Stomach (tissue), 9 donors: ENCODE results near the gene PRKG1. TPM values are rescaled to one million over a fixed set of nuclear protein-coding genes. Genes with fewer than 3 reads are reported as not detected.

ENCODE experiments used
- DNase-seq, 2 donors: peaks; one replicate each; pipeline versions ENCODE4 v3.0.0 to v3.0.0-alpha.2; 2013 to 2019
- H3K27ac ChIP-seq, 5 donors: fragments of 200-600 bp in 4 of 5; sonication (generic) in 4 of 5; one replicate each; pipeline ENCODE4 v1.5.1; 2013 to 2019; ENCODE audit warnings: mild to moderate bottlenecking in 1 of 5, moderate library complexity in 1 of 5
- H3K27me3 ChIP-seq, 3 donors: fragments of 200-600 bp; sonication (generic); one replicate each; pipeline ENCODE4 v1.5.1; 2017 to 2019; ENCODE audit warnings: mixed run types in 1 of 3
- H3K36me3 ChIP-seq, 4 donors: fragments of 200-600 bp; sonication (generic); 1 replicate in 3 of 4; 2 replicates in 1 of 4; pipeline ENCODE4 v1.5.1; 2016 to 2019
- H3K4me1 ChIP-seq, 4 donors: fragments of 200-600 bp; sonication (generic); one replicate each; pipeline ENCODE4 v1.5.1; 2016 to 2019
- H3K4me3 ChIP-seq, 4 donors: fragments of 200-600 bp; sonication (generic) in 3 of 4; one replicate each; pipeline ENCODE4 v1.5.1; 2016 to 2019; ENCODE audit warnings: mild to moderate bottlenecking in 1 of 4
- H3K9me3 ChIP-seq, 4 donors: fragments of 200-600 bp; sonication (generic); one replicate each; pipeline ENCODE4 v1.5.1; 2016 to 2019
- EP300 ChIP-seq: sonication (generic); formaldehyde crosslinking; IDR thresholded peaks from one replicate; pipeline ENCODE4 v1.6.1; 2017; ENCODE audit warnings: antibody characterized with exemption
- POLR2A ChIP-seq, 4 donors: fragments of 450-650 bp; IDR thresholded peaks; one replicate each; pipeline ENCODE4 v1.6.1; 2016; ENCODE audit warnings: antibody characterized with exemption in 4 of 4, control low read depth in 2 of 4, mild to moderate bottlenecking in 1 of 4, moderate library complexity in 1 of 4
- POLR2AphosphoS5 ChIP-seq, 3 donors: sonication (generic); formaldehyde crosslinking; IDR thresholded peaks; one replicate each; pipeline ENCODE4 v1.6.1; 2016; ENCODE audit warnings: antibody characterized with exemption in 3 of 3
- WGBS, 5 donors: extraction: QIAGEN DNeasy Blood & Tissue Kit in 3 of 5; methylation state at CpG; one replicate each; pipeline versions ENCODE4 v1.1.5 to v1.1.7; 2013 to 2018; 5-methylcytosine and 5-hydroxymethylcytosine counted together
- intact Hi-C: fragments of 100-400 bp; cut with DNase I; formaldehyde crosslinking; loops from one replicate; pipeline ENCODE4 v1.15.1; 2023; ENCODE audit warnings: low total_unique reads
- polyA plus RNA-seq, 3 donors: library from polyadenylated mRNA; stranded (reverse); fragments of 200-250 nt; gene quantifications; one replicate each; pipeline ENCODE4 v1.2.3, GENCODE V29; 2013
- total RNA-seq, 5 donors: library from RNA; depleted of rRNA; stranded (reverse); fragments of >200 nt; gene quantifications; one replicate each; pipeline versions ENCODE4 v1.1.0 to v1.2.3, GENCODE V29; 2014 to 2016
- TF ChIP-seq, protein P1 (sequence below), 7 experiments: fragments of 450-650 bp in 4 of 7; fragments of 200-600 bp in 3 of 7; sonication (generic) in 3 of 7; IDR thresholded peaks; one replicate each; pipeline ENCODE4 v1.5.1; 2016 to 2019; ENCODE audit warnings: antibody characterized with exemption in 7 of 7, control low read depth in 2 of 7, mild to moderate bottlenecking in 1 of 7
- donor health status: healthy with polysubstance abuse.
- donor health status: Bipolar disorder and iron deficiency.
- donor health status: healthy.

PRKG1 gene
- total and polyA plus RNA-seq, 8 donors, result 1.5 to 89.2 (median 14.3) TPM

DNA sequence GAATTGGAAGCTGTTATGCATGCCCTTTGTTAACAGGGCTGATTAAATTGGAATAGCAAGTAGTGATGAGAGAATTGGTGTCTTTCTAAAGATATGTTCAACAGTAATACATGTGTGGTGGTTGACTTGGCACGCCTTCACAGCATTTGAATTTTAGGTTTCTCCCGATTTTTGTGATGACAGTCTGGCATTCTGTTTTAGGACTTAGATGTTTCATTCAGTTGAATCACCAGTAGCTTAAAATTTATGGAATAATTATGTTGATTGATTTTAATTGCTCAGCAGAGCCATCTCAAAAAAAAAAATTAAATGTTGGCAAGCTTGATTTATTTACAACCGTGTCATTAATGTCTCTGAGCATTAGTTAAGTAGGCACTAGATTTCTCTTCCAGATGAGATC lies 405.4 kb downstream of the PRKG1 start:
- DNase-seq, result no peak
- WGBS, 5 donors, result 90 to 98% (median 94%) methylated on average over 3 of the region's 3 CpGs
- Histone ChIP-seq H3K4me1 (no peaks in the 10 kb centered on the region), H3K27me3 (no peaks in the 10 kb centered on the region), H3K4me3 (no peak overlapping the region), H3K9me3 (no peaks in the 10 kb centered on the region), H3K27ac (no peak overlapping the region), H3K36me3 (no peaks in the 10 kb centered on the region)
- intact Hi-C loops, result no loop called here
- no peak for TF ChIP-seq EP300
- TF ChIP-seq, protein P1, sequence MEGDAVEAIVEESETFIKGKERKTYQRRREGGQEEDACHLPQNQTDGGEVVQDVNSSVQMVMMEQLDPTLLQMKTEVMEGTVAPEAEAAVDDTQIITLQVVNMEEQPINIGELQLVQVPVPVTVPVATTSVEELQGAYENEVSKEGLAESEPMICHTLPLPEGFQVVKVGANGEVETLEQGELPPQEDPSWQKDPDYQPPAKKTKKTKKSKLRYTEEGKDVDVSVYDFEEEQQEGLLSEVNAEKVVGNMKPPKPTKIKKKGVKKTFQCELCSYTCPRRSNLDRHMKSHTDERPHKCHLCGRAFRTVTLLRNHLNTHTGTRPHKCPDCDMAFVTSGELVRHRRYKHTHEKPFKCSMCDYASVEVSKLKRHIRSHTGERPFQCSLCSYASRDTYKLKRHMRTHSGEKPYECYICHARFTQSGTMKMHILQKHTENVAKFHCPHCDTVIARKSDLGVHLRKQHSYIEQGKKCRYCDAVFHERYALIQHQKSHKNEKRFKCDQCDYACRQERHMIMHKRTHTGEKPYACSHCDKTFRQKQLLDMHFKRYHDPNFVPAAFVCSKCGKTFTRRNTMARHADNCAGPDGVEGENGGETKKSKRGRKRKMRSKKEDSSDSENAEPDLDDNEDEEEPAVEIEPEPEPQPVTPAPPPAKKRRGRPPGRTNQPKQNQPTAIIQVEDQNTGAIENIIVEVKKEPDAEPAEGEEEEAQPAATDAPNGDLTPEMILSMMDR (IDR thresholded peaks at IDR 0.05), result no peak
- no peak for TF ChIP-seq POLR2AphosphoS5 (IDR thresholded peaks at IDR 0.05)
- no peak for TF ChIP-seq POLR2A (IDR thresholded peaks at IDR 0.05)

DNA sequence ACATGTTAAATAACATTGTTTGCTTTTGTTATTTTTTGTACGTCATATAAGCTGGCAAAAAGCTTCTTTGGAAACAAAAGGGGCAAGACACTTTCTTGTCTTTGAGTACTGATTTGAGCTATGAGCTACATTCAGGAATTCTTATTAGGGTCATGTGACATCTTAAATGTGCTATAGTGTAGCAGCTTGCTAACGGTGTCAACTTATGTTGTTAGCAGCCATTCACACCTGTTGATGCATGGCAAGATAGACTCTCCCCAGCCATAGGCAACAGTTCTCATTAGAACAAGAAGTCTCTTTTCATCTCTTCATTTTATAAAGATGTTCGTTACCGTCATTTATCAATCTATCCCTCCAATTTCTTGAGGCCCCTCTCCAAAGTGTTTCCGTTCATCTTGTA lies 411.4 kb downstream of the PRKG1 start:
- 86 to 97% (median 95%) methylated on average over 5 of the region's 5 CpGs for WGBS, 5 donors
- no peak for TF ChIP-seq POLR2AphosphoS5 (IDR thresholded peaks at IDR 0.05)
- TF ChIP-seq, protein P1 (IDR thresholded peaks at IDR 0.05), result no peak
- TF ChIP-seq EP300, result no peak
- no peak for TF ChIP-seq POLR2A (IDR thresholded peaks at IDR 0.05)
- intact Hi-C loops, result no loop called here

DNA sequence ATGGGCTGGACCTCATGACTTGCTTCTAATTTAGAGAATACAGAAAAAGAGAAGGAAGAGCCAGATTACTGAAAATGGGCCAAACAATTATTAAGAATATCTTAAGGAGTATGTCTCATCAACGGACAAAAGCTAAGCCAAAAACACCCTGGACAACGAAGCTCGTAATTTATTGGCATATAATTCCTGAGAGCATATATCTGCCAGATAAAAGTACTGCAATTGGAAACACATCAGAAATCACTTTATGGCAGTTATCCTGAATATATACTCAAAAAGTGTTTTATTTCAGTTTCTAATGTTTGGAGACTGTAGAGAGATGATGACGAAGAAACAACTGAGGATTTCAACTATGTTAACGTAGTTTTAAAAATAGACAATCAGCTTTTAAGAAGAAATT lies 413.3 kb downstream of the PRKG1 start:
- Histone ChIP-seq H3K4me1 (peaks cover 0 to 14% (median 5%) of the 10 kb centered on the region in 4 donors), H3K36me3 (no peaks in the 10 kb centered on the region), H3K27ac (no peak overlapping the region), H3K9me3 (no peaks in the 10 kb centered on the region), H3K27me3 (no peaks in the 10 kb centered on the region), H3K4me3 (no peak overlapping the region)
- TF ChIP-seq EP300, result no peak
- TF ChIP-seq POLR2AphosphoS5 (IDR thresholded peaks at IDR 0.05), result no peak
- no peak for TF ChIP-seq POLR2A (IDR thresholded peaks at IDR 0.05)
- TF ChIP-seq, protein P1 (IDR thresholded peaks at IDR 0.05), result no peak
- DNase-seq, result peak in 1 of 2 donors; percentile 34
- intact Hi-C loops, result no loop called here
- 82 to 93% (median 91%) methylated on average over 5 of the region's 5 CpGs for WGBS, 5 donors

More for the DNA sequence above, 411.4 kb downstream of the PRKG1 start:
- no peaks in the 10 kb centered on the region for H3K9me3 ChIP-seq
- DNase-seq, result no peak
- no peaks in the 10 kb centered on the region for H3K27me3 ChIP-seq
- peaks cover 0 to 14% (median 5%) of the 10 kb centered on the region in 4 donors for H3K4me1 ChIP-seq
- no peak overlapping the region for H3K4me3 ChIP-seq
- no peaks in the 10 kb centered on the region for H3K36me3 ChIP-seq
- no peak overlapping the region for H3K27ac ChIP-seq

DNA sequence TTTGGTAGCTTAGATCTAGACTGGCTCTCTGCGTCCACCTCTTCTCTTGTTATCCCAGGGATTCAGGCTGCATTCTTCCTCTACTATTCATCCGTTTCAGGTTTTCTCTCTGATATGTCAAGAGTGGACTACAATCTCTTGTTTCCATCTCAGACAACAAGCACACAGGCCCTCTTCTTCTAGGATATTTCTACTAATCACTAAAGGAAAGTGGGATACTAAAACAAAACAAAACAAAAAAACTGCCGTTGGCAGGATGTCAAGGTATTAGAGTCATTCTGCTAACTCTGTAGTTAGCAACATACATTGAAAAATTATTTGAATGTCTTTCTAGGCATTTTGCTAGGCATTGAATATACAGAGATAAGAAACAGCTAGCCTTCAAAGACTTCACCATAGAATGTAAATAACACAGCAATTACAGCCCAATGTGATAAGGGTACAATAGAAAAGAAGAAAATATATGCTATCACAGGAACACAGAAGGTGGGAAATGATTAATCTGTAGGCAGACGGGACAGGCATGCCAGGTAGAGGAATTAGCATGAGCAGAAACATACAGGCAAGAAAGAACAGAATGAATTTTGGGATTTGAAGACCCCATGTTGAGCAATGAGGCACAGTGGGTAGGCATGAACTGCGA lies 414.6 kb downstream of the PRKG1 start:
- H3K9me3 ChIP-seq, result no peaks in the 10 kb centered on the region
- no peaks in the 10 kb centered on the region for H3K36me3 ChIP-seq
- intact Hi-C loops, result no loop called here
- no peaks in the 10 kb centered on the region for H3K27me3 ChIP-seq
- 26 to 46% (median 32%) methylated on average over 5 of the region's 5 CpGs for WGBS, 5 donors
- no peak overlapping the region for H3K27ac ChIP-seq
- no peak overlapping the region for H3K4me3 ChIP-seq
- peak in 1 of 2 donors; percentile 18 for DNase-seq
- peaks cover 0 to 14% (median 5%) of the 10 kb centered on the region in 4 donors for H3K4me1 ChIP-seq
- TF ChIP-seq EP300 (no peak), POLR2A (IDR thresholded peaks at IDR 0.05) (no peak)

DNA sequence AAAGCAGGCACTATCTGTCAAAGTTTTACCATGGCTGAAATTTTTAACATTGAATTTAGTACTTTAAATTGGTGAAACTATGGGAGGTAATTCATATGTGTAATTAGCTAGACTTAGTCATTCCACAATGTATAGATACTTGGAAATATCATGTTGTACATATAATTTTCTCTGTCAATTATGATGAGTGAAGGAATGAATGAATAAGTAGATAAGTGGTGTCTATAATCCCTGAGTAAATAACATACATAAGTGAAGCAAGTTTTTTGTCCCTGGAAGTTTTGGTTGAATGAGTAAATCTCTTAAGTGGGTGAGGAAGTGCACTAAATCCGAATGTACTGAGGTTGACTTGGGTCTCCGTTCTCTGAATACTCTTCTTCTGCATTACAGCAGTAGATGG lies 424.1 kb downstream of the PRKG1 start:
- TF ChIP-seq, protein P1 (IDR thresholded peaks at IDR 0.05), result no peak
- TF ChIP-seq POLR2A (IDR thresholded peaks at IDR 0.05), result no peak
- 84 to 93% (median 92%) methylated on average over 2 of the region's 2 CpGs for WGBS, 5 donors
- intact Hi-C loops, result no loop called here
- DNase-seq, result no peak
- H3K4me3 ChIP-seq, result no peak overlapping the region
- H3K9me3 ChIP-seq, result no peaks in the 10 kb centered on the region
- no peaks in the 10 kb centered on the region for H3K27me3 ChIP-seq
- H3K36me3 ChIP-seq, result no peaks in the 10 kb centered on the region
- H3K27ac ChIP-seq, result no peak overlapping the region
- peaks cover 0 to 6% (median 0%) of the 10 kb centered on the region in 4 donors for H3K4me1 ChIP-seq
